Esophagus squamous epithelium (tissue), 4 donors: ENCODE measurements around the gene OGFOD3.
"Not testable (repeated sequence)": the region's sequence is repeated elsewhere in the genome, so short reads cannot be mapped to it uniquely, and the experiment has no call there.

Experiments
- POLR2A ChIP-seq, 4 donors: fragments of 450-650 bp; IDR thresholded peaks; one replicate each; pipeline ENCODE4 v1.6.1; 2017; ENCODE audit warnings: antibody characterized with exemption in 4 of 4, mild to moderate bottlenecking in 4 of 4, moderate library complexity in 3 of 4
- TF ChIP-seq, protein P1 (sequence below), 6 experiments: fragments of 450-650 bp in 4 of 6; fragments of 200-600 bp in 2 of 6; sonication (generic) in 2 of 6; IDR thresholded peaks; one replicate each; pipeline ENCODE4 v1.5.1; 2016 to 2019; ENCODE audit warnings: antibody characterized with exemption in 6 of 6, mild to moderate bottlenecking in 4 of 6, moderate library complexity in 4 of 6

- TF ChIP-seq, protein P1, sequence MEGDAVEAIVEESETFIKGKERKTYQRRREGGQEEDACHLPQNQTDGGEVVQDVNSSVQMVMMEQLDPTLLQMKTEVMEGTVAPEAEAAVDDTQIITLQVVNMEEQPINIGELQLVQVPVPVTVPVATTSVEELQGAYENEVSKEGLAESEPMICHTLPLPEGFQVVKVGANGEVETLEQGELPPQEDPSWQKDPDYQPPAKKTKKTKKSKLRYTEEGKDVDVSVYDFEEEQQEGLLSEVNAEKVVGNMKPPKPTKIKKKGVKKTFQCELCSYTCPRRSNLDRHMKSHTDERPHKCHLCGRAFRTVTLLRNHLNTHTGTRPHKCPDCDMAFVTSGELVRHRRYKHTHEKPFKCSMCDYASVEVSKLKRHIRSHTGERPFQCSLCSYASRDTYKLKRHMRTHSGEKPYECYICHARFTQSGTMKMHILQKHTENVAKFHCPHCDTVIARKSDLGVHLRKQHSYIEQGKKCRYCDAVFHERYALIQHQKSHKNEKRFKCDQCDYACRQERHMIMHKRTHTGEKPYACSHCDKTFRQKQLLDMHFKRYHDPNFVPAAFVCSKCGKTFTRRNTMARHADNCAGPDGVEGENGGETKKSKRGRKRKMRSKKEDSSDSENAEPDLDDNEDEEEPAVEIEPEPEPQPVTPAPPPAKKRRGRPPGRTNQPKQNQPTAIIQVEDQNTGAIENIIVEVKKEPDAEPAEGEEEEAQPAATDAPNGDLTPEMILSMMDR (IDR thresholded peaks at IDR 0.05): not testable (repeated sequence)
- TF ChIP-seq POLR2A (IDR thresholded peaks at IDR 0.05): not testable (repeated sequence)
These were observed 70.4 kb downstream of the OGFOD3 start for GRCh38 chr17:82347994-82348393.
